ENCODE results near the gene COX5A. TPM values are rescaled to one million over a fixed set of nuclear protein-coding genes. Genes with fewer than 3 reads are reported as not detected.
A peak's percentile ranks its signal among the peaks of the same experiment; 100 is the strongest.

COX5A gene
- total RNA-seq, 2 donors from 2014 or later: 243 to 279 TPM

- no peak for TF ChIP-seq CTCF (conservative IDR thresholded peaks at IDR 0.05)
- Mint-ChIP-seq H3K27me3 (ENCODE audit: insufficient read depth) (no peaks in the 10 kb centered on the region), H3K4me1 (peaks cover 19% of the 10 kb centered on the region), H3K27ac (no peak overlapping the region), H3K9me3 (peaks cover 1% of the 10 kb centered on the region), H3K4me3 (peak overlapping the region; percentile 86), H3K36me3 (ENCODE audit: low read depth) (peaks cover 27% of the 10 kb centered on the region)
- H3K4me3 ChIP-seq (ENCODE audit: low read length): peak overlapping the region; percentile 100
- H3K4me1 ChIP-seq (ENCODE audit: control insufficient read depth, insufficient read depth, low read length): peaks cover 7% of the 10 kb centered on the region
- H3K27ac ChIP-seq (ENCODE audit: low read depth, low read length): no peak overlapping the region
- peaks cover 27% of the 10 kb centered on the region for H3K36me3 ChIP-seq (ENCODE audit: control insufficient read depth, insufficient read depth, low read length)
- no peaks in the 10 kb centered on the region for H3K27me3 ChIP-seq (ENCODE audit: control insufficient read depth, insufficient read depth, low read length, poor library complexity, severe bottlenecking)
- 0 to 3% methylated on average over 1 of the region's 1 CpG for WGBS, 2 experiments (ENCODE audit: insufficient coverage in 1 of 2, insufficient read length in 1 of 2)
- peak overlapping the region; percentile 89 for H3K9ac ChIP-seq (ENCODE audit: extremely low read depth, low read length, poor library complexity, severe bottlenecking)
- no peaks in the 10 kb centered on the region for H3K9me3 ChIP-seq (ENCODE audit: control insufficient read depth, low read length)
- DNase-seq: no peak
Measured at GRCh38 chr15:74890665-74890960, 47.3 kb downstream of the COX5A start.

- WGBS, 2 experiments (ENCODE audit: insufficient coverage in 1 of 2, insufficient read length in 1 of 2): 2 to 4% methylated on average over 21 to 47 of the region's 47 CpGs
- peak within 1 kb of the TSS; percentile 51 for H3K27ac ChIP-seq (ENCODE audit: low read depth, low read length)
- Mint-ChIP-seq H3K27me3 (ENCODE audit: insufficient read depth) (no peaks in the 10 kb centered on the region), H3K9me3 (peaks cover 1% of the 10 kb centered on the region), H3K4me1 (peaks cover 19% of the 10 kb centered on the region), H3K27ac (peak within 1 kb of the TSS; percentile 90), H3K4me3 (peak within 1 kb of the TSS; percentile 86), H3K36me3 (ENCODE audit: low read depth) (peaks cover 23% of the 10 kb centered on the region)
- peaks cover 7% of the 10 kb centered on the region for H3K4me1 ChIP-seq (ENCODE audit: control insufficient read depth, insufficient read depth, low read length)
- H3K9ac ChIP-seq (ENCODE audit: extremely low read depth, low read length, poor library complexity, severe bottlenecking): peak within 1 kb of the TSS; percentile 89
- no peaks in the 10 kb centered on the region for H3K27me3 ChIP-seq (ENCODE audit: control insufficient read depth, insufficient read depth, low read length, poor library complexity, severe bottlenecking)
- no peak for TF ChIP-seq CTCF (conservative IDR thresholded peaks at IDR 0.05)
- H3K4me3 ChIP-seq (ENCODE audit: low read length): peak within 1 kb of the TSS; percentile 100
- H3K36me3 ChIP-seq (ENCODE audit: control insufficient read depth, insufficient read depth, low read length): peaks cover 27% of the 10 kb centered on the region
- no peaks in the 10 kb centered on the region for H3K9me3 ChIP-seq (ENCODE audit: control insufficient read depth, low read length)
- peak; percentile 96 for DNase-seq
Measured at GRCh38 chr15:74889883-74890664, 47.8 kb downstream of the COX5A start, which contains the start of gene MPI. Gene MPI, plus strand, starts transcription at chr15:74890042. Its CDS starts 32 bp downstream, at chr15:74890074.

- peaks cover 22% of the 10 kb centered on the region for H3K36me3 Mint-ChIP-seq (ENCODE audit: low read depth)
Measured at GRCh38 chr15:74889390-74889882, 48.4 kb downstream of the COX5A start.

More at GRCh38 chr15:74889390-74889882, 48.4 kb downstream of the COX5A start:
- H3K9me3 Mint-ChIP-seq: peaks cover 1% of the 10 kb centered on the region
- Histone ChIP-seq H3K9me3 (ENCODE audit: control insufficient read depth, low read length) (no peaks in the 10 kb centered on the region), H3K9ac (ENCODE audit: extremely low read depth, low read length, poor library complexity, severe bottlenecking) (no peak overlapping the region), H3K36me3 (ENCODE audit: control insufficient read depth, insufficient read depth, low read length) (peaks cover 27% of the 10 kb centered on the region), H3K27ac (ENCODE audit: low read depth, low read length) (no peak overlapping the region), H3K4me3 (ENCODE audit: low read length) (peak overlapping the region; percentile 100), H3K4me1 (ENCODE audit: control insufficient read depth, insufficient read depth, low read length) (peaks cover 7% of the 10 kb centered on the region), H3K27me3 (ENCODE audit: control insufficient read depth, insufficient read depth, low read length, poor library complexity, severe bottlenecking) (no peaks in the 10 kb centered on the region)
- H3K27ac Mint-ChIP-seq: peak overlapping the region; percentile 90
- no peaks in the 10 kb centered on the region for H3K27me3 Mint-ChIP-seq (ENCODE audit: insufficient read depth)
- WGBS, 2 experiments (ENCODE audit: insufficient coverage in 1 of 2, insufficient read length in 1 of 2): 42 to 60% methylated on average over 7 to 8 of the region's 8 CpGs
- H3K4me3 Mint-ChIP-seq: peak overlapping the region; percentile 86
- peaks cover 19% of the 10 kb centered on the region for H3K4me1 Mint-ChIP-seq
- no peak for TF ChIP-seq CTCF (conservative IDR thresholded peaks at IDR 0.05)
- peak; percentile 76 for DNase-seq
